GM06990 (cell line): ENCODE results near the gene BARX2.

ENCODE experiments used
- DNase-seq: peaks from one replicate; pipeline ENCODE4 v3.0.0-alpha.2; 2011; ENCODE audit not compliant: insufficient read length; ENCODE audit errors: extremely low read depth
- H3K27me3 ChIP-seq: replicated peaks from 2 replicates; pipeline ENCODE4 v1.6.0; 2011; ENCODE audit warnings: low read length; ENCODE audit not compliant: control insufficient read depth, insufficient read depth
- H3K36me3 ChIP-seq: 2 replicates; pipeline ENCODE4 v1.5.1; 2011; ENCODE audit warnings: low read length; ENCODE audit not compliant: control insufficient read depth, insufficient read depth
- H3K4me3 ChIP-seq: replicated peaks from 2 replicates; pipeline ENCODE4 v1.5.1; 2011; ENCODE audit warnings: low read depth, mild to moderate bottlenecking, control low read depth, low read length
- CTCF ChIP-seq: IDR thresholded peaks from 2 replicates; pipeline ENCODE4 v1.5.1; 2011; ENCODE audit warnings: low read length, control low read depth, mild to moderate bottlenecking, inconsistent platforms; ENCODE audit not compliant: insufficient read depth, poor library complexity, severe bottlenecking

BARX2 gene

DNA sequence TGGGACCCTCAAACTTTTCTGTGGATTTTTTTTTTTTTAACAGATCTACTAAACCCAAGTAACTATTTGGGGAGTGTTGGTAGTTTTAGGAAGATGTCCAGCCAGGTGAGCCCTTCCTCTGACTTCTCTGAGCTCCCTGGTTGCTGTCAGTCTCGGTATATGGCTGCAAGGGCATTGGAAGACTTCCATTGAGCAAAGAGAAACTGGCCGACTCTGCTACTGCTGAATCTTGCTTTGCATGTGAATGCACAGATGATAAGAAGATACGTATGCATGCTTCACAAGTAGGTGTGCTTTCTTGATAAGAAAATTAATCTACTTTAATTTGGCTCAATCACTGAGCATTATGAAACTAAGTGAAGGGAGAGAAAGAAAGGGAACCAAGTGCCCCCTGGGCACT, 51.1 kb downstream of the BARX2 start:
- TF ChIP-seq CTCF, result no peak
- Histone ChIP-seq H3K36me3 (no peaks in the 10 kb centered on the region), H3K4me3 (no peak overlapping the region), H3K27me3 (no peaks in the 10 kb centered on the region)
- no peak for DNase-seq

DNA sequence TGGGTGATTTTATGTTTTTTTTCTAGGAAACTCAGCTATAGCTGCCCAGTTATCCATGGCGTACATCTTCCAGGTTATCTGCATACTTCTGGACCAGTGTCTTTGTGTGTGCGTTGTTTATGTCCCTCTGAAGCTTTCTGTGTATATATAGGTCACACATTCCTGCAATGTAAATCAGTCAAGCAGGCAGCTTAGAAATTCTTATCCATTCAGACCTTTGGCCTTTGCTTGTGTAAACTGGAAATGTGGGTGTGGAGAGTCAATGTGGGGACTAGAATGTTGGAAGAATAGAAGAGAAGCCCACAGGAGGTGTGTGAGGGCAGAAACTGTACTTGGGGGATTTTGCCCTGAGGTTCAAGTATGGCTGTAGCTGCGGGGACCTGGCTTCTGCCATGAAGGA, 51.7 kb downstream of the BARX2 start:
- TF ChIP-seq CTCF, result no peak
- H3K4me3 ChIP-seq, result no peak overlapping the region
- no peaks in the 10 kb centered on the region for H3K36me3 ChIP-seq
- no peak for DNase-seq
- H3K27me3 ChIP-seq, result no peaks in the 10 kb centered on the region

- Histone ChIP-seq H3K36me3 (no peaks in the 10 kb centered on the region), H3K4me3 (no peak overlapping the region), H3K27me3 (no peaks in the 10 kb centered on the region)
- DNase-seq, result no peak
- TF ChIP-seq CTCF, result no peak
Observed at GRCh38 chr11:129427816-129428406, 52.3 kb downstream of the BARX2 start.

GRCh38 chr11:129428557-129428956, 52.9 kb downstream of the BARX2 start:
- Histone ChIP-seq H3K27me3 (no peaks in the 10 kb centered on the region), H3K36me3 (no peaks in the 10 kb centered on the region), H3K4me3 (no peak overlapping the region)
- no peak for TF ChIP-seq CTCF
- DNase-seq, result no peak

DNA sequence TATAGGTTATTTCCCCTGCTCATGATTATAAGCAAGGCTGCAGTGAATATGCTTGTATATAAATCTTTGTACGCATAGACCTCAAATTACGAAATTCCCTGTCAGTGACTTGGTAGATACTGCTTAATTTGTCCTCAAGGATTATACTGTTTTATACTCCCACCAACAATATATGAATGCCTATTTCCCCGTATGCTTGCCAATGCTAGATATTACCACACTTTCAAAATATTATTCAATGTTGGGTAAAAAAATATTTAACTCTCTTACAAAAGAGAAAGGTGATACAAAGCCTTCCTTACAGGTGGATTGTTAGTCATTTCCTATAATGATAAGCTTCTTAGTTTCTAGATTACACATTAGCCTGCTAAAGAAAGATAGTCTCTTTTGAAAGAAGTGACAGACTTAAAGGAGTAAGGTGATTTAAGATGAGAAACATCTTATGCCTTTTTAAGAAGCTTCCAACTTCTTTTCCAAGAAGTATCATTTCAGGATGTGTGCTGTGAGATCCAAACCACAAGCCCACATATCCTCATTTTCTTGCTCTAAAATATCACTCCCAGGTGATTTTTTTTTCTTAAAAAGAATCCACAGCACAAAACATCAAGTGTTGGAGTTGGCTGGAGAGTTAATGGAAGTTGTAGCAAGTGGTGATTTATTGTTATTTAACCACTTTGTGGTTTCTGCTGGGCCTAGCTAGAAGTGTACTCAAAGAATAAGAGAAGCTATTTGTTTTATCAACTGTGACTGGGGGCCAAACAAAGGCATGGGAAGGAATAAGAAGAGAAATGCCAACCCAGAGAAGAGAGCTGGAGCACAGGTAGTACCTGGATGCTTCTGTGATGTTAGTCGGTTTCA, 59.2 kb downstream of the BARX2 start:
- Histone ChIP-seq H3K36me3 (no peaks in the 10 kb centered on the region), H3K27me3 (no peaks in the 10 kb centered on the region), H3K4me3 (no peak overlapping the region)
- DNase-seq, result no peak
- no peak for TF ChIP-seq CTCF
